GM19324 (cell line): Measurements from ENCODE around the gene E4F1.

Source experiments
- ATAC-seq: cut with Tn5 transposase; IDR thresholded peaks from one replicate; pipeline ENCODE4 v1.9.1; 2021; ENCODE audit warnings: mild to moderate bottlenecking, moderate library complexity; ENCODE audit not compliant: unreplicated experiment, low FRiP score

The E4F1 gene

GRCh38 chr16:2205967-2206313, 17.5 kb upstream of the E4F1 start:
- ATAC-seq, result no peak

DNA sequence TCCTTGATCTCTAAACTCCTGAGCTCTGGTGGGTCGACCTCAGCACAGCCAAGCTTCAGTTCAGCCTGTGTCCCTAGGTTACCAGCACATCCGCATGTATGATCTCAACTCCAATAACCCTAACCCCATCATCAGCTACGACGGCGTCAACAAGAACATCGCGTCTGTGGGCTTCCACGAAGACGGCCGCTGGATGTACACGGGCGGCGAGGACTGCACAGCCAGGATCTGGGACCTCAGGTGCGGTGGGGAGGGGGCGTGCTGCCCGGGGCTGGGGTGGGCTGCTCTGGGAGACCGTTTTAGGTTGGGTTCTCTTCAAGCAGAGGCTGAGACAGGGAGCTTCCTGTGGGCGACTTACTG, 17.0 kb upstream of the E4F1 start:
- ATAC-seq, result no peak

GRCh38 chr16:2206780-2207433, 16.5 kb upstream of the E4F1 start:
- ATAC-seq, result no peak

DNA sequence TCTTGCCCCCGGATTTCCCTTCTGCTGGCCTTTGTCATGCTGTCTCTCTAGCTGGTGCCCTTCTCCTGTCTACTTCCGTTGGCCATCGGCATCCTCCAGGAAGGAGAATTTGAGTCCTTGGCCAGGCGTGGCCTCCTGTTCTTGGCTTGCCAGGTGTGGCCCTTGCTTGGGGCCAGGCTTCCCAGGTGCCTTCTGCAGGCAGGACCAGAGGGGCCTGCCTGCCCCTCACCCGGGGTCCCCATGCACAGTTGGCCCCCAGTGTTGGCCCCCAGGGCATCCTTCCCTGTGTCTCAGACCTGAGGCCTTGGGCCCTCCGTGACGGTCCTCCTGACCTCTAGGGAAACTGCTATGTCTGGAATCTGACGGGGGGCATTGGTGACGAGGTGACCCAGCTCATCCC, 15.5 kb upstream of the E4F1 start:
- ATAC-seq, result no peak

DNA sequence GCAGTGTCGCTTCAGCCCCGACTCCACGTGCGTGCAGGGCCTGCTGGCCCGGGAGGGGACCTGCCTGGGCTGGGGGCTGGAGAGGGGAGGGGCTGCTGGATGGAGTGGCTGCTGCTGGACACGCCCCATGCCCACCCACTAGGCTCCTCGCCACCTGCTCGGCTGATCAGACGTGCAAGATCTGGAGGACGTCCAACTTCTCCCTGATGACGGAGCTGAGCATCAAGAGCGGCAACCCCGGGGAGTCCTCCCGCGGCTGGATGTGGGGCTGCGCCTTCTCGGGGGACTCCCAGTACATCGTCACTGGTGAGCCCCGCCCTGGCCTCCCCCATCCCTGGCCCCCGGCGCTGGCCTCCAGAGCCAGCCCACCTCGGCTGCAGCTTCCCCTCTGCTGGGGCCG, 15.1 kb upstream of the E4F1 start:
- no peak for ATAC-seq

GRCh38 chr16:2208772-2209171, 14.6 kb upstream of the E4F1 start:
- ATAC-seq, result no peak

GRCh38 chr16:2209258-2210008, 14.0 kb upstream of the E4F1 start:
- no peak for ATAC-seq

- no peak for ATAC-seq
Observed at GRCh38 chr16:2210009-2210332, 13.4 kb upstream of the E4F1 start.

GRCh38 chr16:2210386-2211365, 12.7 kb upstream of the E4F1 start, which contains the start of gene BRICD5:
Gene BRICD5 (minus strand): TSS chr16:2210863. CDS start chr16:2210833, 30 bp downstream.
- no peak for ATAC-seq

DNA sequence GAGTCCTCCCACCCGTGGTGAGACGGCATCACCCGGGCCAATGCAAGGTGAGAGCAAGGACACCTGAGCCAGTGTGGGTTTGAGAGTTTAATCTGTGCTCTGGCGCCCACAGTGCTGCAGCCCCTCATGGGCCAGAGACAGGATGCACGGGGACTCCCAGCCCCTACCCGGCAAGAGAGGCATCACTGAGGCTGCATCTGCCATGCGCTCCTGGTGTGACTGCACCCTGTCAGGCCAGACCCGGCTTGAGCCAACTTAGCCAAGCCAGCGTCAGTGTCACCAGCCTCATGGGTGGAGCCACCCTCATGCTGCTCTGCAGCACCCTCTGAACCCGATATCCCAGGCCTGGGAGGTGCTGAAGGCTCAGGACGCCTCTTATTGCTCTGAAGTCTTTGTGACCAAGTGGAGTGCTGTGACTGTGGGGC, 11.5 kb upstream of the E4F1 start:
- ATAC-seq, result no peak

- ATAC-seq, result no peak
Observed at GRCh38 chr16:2212362-2213324, 10.7 kb upstream of the E4F1 start.

DNA sequence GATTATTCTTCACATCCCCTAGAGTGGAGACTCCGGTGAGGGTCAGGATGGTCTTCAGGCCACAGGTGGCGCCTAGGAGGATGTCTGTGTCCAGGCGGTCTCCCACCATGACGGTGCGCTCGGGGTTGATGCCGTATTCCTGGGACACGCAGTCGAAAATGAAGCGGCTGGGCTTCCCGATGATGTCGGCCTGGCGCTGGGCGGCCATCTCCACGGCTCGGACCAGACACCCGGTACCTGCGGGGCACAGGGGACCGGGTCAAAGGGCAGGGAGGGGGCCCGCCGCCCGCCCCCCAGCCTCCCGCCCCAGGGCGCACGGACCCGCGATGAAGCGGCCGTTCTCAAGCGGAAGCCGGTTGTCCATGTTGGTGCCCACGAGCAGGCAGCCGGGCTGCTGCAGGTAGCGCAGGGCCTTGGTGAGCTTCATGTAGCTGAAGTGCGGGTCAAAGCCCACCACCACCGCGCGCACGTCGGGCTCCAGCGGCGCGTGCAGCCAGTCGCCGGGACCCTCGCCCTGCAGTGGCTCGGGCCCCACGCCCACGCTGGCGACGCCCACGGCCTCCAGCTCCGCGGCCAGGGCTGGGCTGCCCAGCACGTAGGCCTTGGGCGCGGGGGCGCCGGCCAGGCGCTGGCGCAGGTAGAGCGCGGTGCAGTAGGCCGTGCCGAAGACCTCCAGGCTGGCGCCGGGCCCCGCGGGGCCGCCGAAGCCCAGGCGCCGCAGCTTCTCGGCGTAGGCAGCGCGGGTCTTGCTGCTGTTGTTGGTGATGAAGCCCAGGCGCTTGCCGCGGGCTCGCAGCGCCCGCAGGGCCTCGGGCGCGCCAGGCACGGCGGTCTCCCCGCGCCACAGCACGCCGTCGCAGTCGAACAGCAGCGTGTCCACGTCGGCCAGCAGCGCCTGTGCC, 9.3 kb upstream of the E4F1 start:
- ATAC-seq, result peak; percentile 13

DNA sequence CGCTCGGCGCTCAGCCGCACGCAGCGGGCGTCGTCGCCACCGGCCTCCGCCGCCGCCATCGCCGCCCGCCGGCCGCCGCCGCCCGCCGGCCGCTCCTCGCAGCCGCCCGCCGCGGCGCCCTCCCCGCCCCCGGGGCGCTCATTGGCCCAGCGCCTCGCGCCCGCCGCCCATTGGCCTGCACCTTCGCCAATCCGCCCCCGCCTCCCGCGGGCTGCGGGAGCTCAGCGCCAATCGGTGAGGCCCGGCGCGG, 8.7 kb upstream of the E4F1 start, which contains the start of gene PGP:
Gene PGP, minus strand, starts transcription at position 122 of the 250 bp plus-strand sequence. Its CDS starts 63 bp downstream, at position 59.
- ATAC-seq, result peak; percentile 84

GRCh38 chr16:2216330-2216729, 7.1 kb upstream of the E4F1 start:
- no peak for ATAC-seq

- peak; percentile 19 for ATAC-seq
Observed at GRCh38 chr16:2223942-2224486, 623 bp downstream of the E4F1 start.

DNA sequence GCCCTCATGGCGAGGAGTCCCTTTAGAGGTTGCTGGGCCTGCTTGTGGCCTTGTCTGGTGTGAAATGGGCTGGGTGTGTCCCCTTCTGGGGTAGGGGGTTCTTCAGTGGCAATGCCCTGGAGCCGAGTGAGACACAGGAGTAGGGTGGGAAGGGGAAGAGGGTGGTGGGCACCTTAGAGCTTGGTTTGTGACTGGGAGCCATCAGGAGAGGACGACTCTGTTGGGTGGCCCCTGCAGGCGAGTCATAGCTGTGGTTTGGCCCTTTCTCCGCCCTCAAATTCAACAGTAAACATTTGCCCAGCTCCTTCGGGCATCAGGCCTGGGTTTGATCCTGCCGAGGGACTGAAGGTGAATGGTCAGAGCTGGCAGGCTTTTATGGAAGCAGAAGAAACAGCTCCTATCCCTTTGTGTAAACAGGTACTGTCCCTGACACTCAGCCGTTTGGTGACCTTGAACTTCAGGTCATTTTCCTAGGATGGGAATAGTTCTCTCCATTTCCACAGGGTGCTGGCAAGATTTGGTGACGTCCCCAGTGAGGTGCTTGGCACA, 2.9 kb downstream of the E4F1 start:
- no peak for ATAC-seq

DNA sequence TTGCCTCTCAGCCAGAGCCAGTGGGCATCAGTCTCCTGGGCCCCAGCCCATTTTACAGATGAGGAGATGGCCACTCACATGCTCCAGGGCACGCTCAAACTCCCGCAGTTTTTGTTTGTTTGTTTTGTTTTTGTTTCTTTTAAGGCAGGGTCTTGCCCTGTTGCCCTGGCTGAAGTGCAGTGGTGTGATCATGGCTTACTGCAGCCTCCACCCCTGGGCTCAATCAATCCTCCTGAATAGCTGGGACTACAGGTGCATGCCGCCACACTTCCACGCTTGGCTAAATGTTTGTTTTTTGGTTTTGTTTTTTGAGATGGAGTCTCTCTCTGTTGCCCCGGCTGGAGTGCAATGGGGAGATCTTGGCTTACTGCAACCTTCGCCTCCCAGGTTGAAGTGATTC, 3.5 kb downstream of the E4F1 start:
- no peak for ATAC-seq

DNA sequence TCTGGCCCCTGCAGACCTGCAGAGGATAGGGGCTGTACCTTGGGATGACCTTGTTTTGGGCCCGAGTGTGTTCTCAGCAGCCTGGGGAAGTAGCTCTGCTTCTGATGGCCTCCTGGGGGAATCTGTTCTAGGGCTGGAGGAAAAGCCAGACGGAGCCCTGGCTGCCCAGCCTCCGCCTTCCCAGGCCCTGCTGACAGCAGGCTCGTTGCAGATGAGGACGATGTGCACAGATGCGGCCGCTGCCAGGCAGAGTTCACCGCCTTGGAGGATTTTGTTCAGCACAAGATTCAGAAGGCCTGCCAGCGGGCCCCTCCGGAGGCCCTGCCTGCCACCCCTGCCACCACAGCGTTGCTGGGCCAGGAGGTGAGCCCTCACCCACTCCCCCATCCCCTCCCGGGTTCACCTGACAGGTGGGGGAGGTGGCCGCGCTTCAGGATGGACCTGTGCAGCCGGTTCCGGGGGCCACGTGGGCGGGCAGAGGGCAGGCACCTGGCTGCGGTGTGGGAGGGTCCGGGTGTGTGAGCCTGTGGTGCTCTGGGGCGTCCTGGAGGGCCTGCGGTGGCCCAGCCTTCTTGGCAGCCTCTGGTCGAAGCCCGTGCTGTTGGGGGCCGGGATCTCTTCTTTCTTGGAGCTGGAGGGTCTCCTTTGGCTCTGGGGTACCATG, 4.9 kb downstream of the E4F1 start:
- no peak for ATAC-seq
